MG63 (cell line): ENCODE data around the gene PPWD1. TPM values are rescaled to one million over a fixed set of nuclear protein-coding genes. Genes with fewer than 3 reads are reported as not detected.
A peak's percentile ranks its signal among the peaks of the same experiment; 100 is the strongest.
"Not testable (repeated sequence)": the region's sequence is repeated elsewhere in the genome, so short reads cannot be mapped to it uniquely, and the experiment has no call there.

Experiments
- DNase-seq: peaks from one replicate; pipeline ENCODE4 v3.0.0-alpha.2; 2020
- H3K27me3 ChIP-seq: fragments of 250-450 bp; sonication (Bioruptor Pico); 2 replicates; pipeline ENCODE4 v1.5.1; 2020; ENCODE audit warnings: mild to moderate bottlenecking, moderate library complexity
- H3K36me3 ChIP-seq: fragments of 250-450 bp; sonication (Bioruptor Pico); 2 replicates; pipeline ENCODE4 v1.5.1; 2020; ENCODE audit warnings: mild to moderate bottlenecking, moderate library complexity
- H3K4me3 ChIP-seq: fragments of 250-450 bp; sonication (Bioruptor Pico); 2 replicates; pipeline ENCODE4 v1.5.1; 2020; ENCODE audit warnings: mild to moderate bottlenecking, moderate library complexity
- H3K9me3 ChIP-seq: fragments of 250-450 bp; sonication (Bioruptor Pico); 2 replicates; pipeline ENCODE4 v1.5.1; 2020; ENCODE audit warnings: mild to moderate bottlenecking, moderate library complexity
- total RNA-seq: library from RNA; depleted of rRNA; stranded (reverse); fragments of >200 nt; shearing (Covaris generic); gene quantifications from 2 replicates; pipeline ENCODE4 v1.2.3, GENCODE V29; 2014; ENCODE audit warnings: low replicate concordance; rRNA removed

PPWD1 gene
- total RNA-seq, 1 experiment from 2014 or later: 13.2 TPM

- not testable (repeated sequence) for H3K4me3 ChIP-seq, DNase-seq, H3K9me3 ChIP-seq, H3K27me3 ChIP-seq
- peaks cover 63% of the 10 kb centered on the region for H3K36me3 ChIP-seq
These were observed 38.7 kb downstream of the PPWD1 start for GRCh38 chr5:65601761-65602160.

GRCh38 chr5:65611524-65611923 lies 48.4 kb downstream of the PPWD1 start:
- H3K9me3 ChIP-seq: no peaks in the 10 kb centered on the region
- DNase-seq: no peak
- H3K4me3 ChIP-seq: no peak overlapping the region
- H3K36me3 ChIP-seq: peaks cover 24% of the 10 kb centered on the region
- no peaks in the 10 kb centered on the region for H3K27me3 ChIP-seq

GRCh38 chr5:65612298-65612907 lies 49.3 kb downstream of the PPWD1 start:
- Histone ChIP-seq H3K9me3 (no peaks in the 10 kb centered on the region), H3K36me3 (peaks cover 30% of the 10 kb centered on the region), H3K27me3 (no peaks in the 10 kb centered on the region), H3K4me3 (no peak overlapping the region)
- DNase-seq: no peak

GRCh38 chr5:65620021-65620420 lies 56.9 kb downstream of the PPWD1 start:
- Histone ChIP-seq H3K9me3 (no peaks in the 10 kb centered on the region), H3K4me3 (no peak overlapping the region), H3K36me3 (peaks cover 13% of the 10 kb centered on the region; the same call in 1 of the 2 replicates), H3K27me3 (no peaks in the 10 kb centered on the region)
- DNase-seq: no peak

- not testable (repeated sequence) for H3K4me3 ChIP-seq, H3K36me3 ChIP-seq, H3K27me3 ChIP-seq, DNase-seq, H3K9me3 ChIP-seq
These were observed 58.9 kb downstream of the PPWD1 start for GRCh38 chr5:65621961-65622360.

- Histone ChIP-seq H3K9me3 (no peaks in the 10 kb centered on the region), H3K36me3 (no peaks in the 10 kb centered on the region), H3K4me3 (peak overlapping the region; percentile 86), H3K27me3 (no peaks in the 10 kb centered on the region)
- DNase-seq: no peak
These were observed 60.4 kb downstream of the PPWD1 start for GRCh38 chr5:65623482-65623881.

- H3K9me3 ChIP-seq: no peaks in the 10 kb centered on the region
- H3K27me3 ChIP-seq: no peaks in the 10 kb centered on the region
- peak; percentile 93 for DNase-seq
- peak within 1 kb of the TSS; percentile 86 for H3K4me3 ChIP-seq
- H3K36me3 ChIP-seq: peaks cover 4% of the 10 kb centered on the region
These were observed 61.0 kb downstream of the PPWD1 start, which contains the start of gene TRIM23 for GRCh38 chr5:65624025-65624570. Gene TRIM23 (minus strand): TSS chr5:65624333. CDS start chr5:65624274, 59 bp downstream.

- Histone ChIP-seq H3K36me3 (peaks cover 12% of the 10 kb centered on the region), H3K27me3 (no peaks in the 10 kb centered on the region), H3K9me3 (no peaks in the 10 kb centered on the region), H3K4me3 (peak within 1 kb of the TSS; percentile 86)
- peak; percentile 79 for DNase-seq
These were observed 61.8 kb downstream of the PPWD1 start, which contains the start of the genes SHLD3 and TRAPPC13 for GRCh38 chr5:65624571-65625555. Gene SHLD3 (plus strand): TSS chr5:65625027. CDS start chr5:65629588, 4,561 bp downstream. Gene TRAPPC13 (plus strand): TSS chr5:65625027. CDS start chr5:65625061, 34 bp downstream.

- H3K27me3 ChIP-seq: no peaks in the 10 kb centered on the region
- peaks cover 12% of the 10 kb centered on the region for H3K36me3 ChIP-seq
- no peak for DNase-seq
These were observed 62.6 kb downstream of the PPWD1 start for GRCh38 chr5:65625743-65626142.

GRCh38 chr5:65630981-65631380 lies 67.9 kb downstream of the PPWD1 start:
- Histone ChIP-seq H3K4me3 (no peak overlapping the region), H3K9me3 (no peaks in the 10 kb centered on the region), H3K27me3 (no peaks in the 10 kb centered on the region), H3K36me3 (peaks cover 17% of the 10 kb centered on the region)
- no peak for DNase-seq

More at GRCh38 chr5:65625743-65626142, 62.6 kb downstream of the PPWD1 start:
- Histone ChIP-seq H3K9me3 (no peaks in the 10 kb centered on the region), H3K4me3 (peak overlapping the region; percentile 86)

Other genes with a start within 250 kb of the PPWD1 start
- gene ADAMTS6, start 81.4 kb upstream of the PPWD1 start, total RNA-seq: 13.5 and 23.2 TPM in 2 replicates
- gene CENPK, start 128 bp upstream of the PPWD1 start, total RNA-seq: 54.9 and 98.6 TPM in 2 replicates
- gene TRIM23, start 61.0 kb downstream of the PPWD1 start, total RNA-seq: 4.3 and 17.9 TPM in 2 replicates
- gene SHLD3, start 61.7 kb downstream of the PPWD1 start, total RNA-seq: 2.2 and 4.7 TPM in 2 replicates
- gene TRAPPC13, start 61.7 kb downstream of the PPWD1 start, total RNA-seq: 14.7 and 18.8 TPM in 2 replicates
- 11.3 and 30.2 TPM in 2 replicates for gene SGTB, start 158.8 kb downstream of the PPWD1 start, total RNA-seq
- gene NLN, start 158.9 kb downstream of the PPWD1 start, total RNA-seq: 47.8 and 64.6 TPM in 2 replicates